ENCODE measurements around the gene ZNF69.
"Not testable (repeated sequence)": the region's sequence is repeated elsewhere in the genome, so short reads cannot be mapped to it uniquely, and the experiment has no call there.

DNA sequence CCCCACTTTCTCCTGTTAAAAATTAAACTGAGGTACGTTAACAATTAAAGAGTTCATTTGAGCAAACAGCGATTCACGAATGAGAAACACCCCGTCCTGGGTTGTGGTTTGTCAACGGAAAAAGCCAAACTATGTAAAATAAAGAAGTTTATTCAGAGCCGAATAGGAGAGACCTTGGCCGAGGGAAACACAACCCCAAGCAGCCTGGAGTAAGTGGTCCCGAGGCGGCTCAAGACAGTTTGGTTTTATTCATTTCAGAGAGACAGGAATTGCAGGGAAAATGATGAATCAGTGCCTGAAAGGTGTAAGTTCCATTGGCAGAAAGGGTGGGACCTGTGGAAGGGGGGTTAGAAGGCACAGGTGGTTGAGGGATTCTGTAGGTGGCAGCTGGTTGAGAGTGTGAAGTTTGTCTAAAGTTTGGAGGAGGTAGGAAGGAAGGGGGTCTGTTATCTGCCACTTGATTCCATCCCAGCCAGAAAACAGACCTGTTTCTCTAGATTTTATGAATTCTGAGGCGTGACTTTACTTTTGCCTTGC lies 38.1 kb downstream of the ZNF69 start:
- not testable (repeated sequence) for TF ChIP-seq POLR2AphosphoS5 (IDR thresholded peaks at IDR 0.05; ENCODE audit: low read depth, low read length)
- TF ChIP-seq, protein P1, sequence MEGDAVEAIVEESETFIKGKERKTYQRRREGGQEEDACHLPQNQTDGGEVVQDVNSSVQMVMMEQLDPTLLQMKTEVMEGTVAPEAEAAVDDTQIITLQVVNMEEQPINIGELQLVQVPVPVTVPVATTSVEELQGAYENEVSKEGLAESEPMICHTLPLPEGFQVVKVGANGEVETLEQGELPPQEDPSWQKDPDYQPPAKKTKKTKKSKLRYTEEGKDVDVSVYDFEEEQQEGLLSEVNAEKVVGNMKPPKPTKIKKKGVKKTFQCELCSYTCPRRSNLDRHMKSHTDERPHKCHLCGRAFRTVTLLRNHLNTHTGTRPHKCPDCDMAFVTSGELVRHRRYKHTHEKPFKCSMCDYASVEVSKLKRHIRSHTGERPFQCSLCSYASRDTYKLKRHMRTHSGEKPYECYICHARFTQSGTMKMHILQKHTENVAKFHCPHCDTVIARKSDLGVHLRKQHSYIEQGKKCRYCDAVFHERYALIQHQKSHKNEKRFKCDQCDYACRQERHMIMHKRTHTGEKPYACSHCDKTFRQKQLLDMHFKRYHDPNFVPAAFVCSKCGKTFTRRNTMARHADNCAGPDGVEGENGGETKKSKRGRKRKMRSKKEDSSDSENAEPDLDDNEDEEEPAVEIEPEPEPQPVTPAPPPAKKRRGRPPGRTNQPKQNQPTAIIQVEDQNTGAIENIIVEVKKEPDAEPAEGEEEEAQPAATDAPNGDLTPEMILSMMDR (IDR thresholded peaks at IDR 0.05) = not testable (repeated sequence)

Data from Panc1 (cell line).